Measurements from ENCODE around the gene SPECC1. TPM values are rescaled to one million over a fixed set of nuclear protein-coding genes. Genes with fewer than 3 reads are reported as not detected.

Gene SPECC1
- total and polyA plus RNA-seq, 9 of the 15 experiments (the other 6 are each of a cell fraction or from before 2014, with no cell fraction given), result 2.4 to 19.6 (median 14.7) TPM

GRCh38 chr17:20159406-20160069 lies 150.4 kb downstream of the SPECC1 start:
- no peak for ATAC-seq
- intact Hi-C loops (cut with micrococcal nuclease) (no loop called here), in situ Hi-C loops (cut with MboI) (no loop called here)
- ChIA-PET POLR2A (no interaction called here), CTCF (ENCODE audit: low intra/inter-chr PET ratio) (no interaction called here)
- no peak for FAIRE-seq
- Histone ChIP-seq H3K4me1 (replicated peaks in 1 of 2; ENCODE audit: control insufficient read depth in 2 of 2, insufficient read depth in 2 of 2, low read length in 2 of 2) (peaks cover 5 to 18% of the 10 kb centered on the region in 2 experiments; a peak in 4 of 5 replicates), H3K9ac (ENCODE audit: insufficient read depth in 1 of 2, low read depth in 2 of 2, low read length in 2 of 2) (no peak overlapping the region; a peak in 1 of 4 replicates), H3K4me3 (no peak overlapping the region), H4K20me1 (replicated peaks; ENCODE audit: control insufficient read depth, insufficient read depth, low read length) (peaks cover 6% of the 10 kb centered on the region), H3K79me2 (ENCODE audit: control insufficient read depth, insufficient read depth, low read length) (peaks cover 9% of the 10 kb centered on the region; the same call in 2 of the 3 replicates), H3K27me3 (ENCODE audit: control insufficient read depth in 2 of 2, insufficient read depth in 2 of 2, low read length in 2 of 2) (no peaks in the 10 kb centered on the region), H2AFZ (ENCODE audit: low read depth, low read length) (no peak overlapping the region), H3K9me1 (ENCODE audit: control insufficient read depth, insufficient read depth, low read length) (no peaks in the 10 kb centered on the region), H3K27ac (ENCODE audit: extremely low read depth, low read depth, low read length) (no peak overlapping the region), H3K4me2 (ENCODE audit: insufficient read depth, low read length) (no peak overlapping the region), H3K36me3 (ENCODE audit: control insufficient read depth, insufficient read depth, low read length) (no peaks in the 10 kb centered on the region), H3K9me3 (replicated peaks; ENCODE audit: control insufficient read depth, insufficient read depth, low read depth, low read length) (no peaks in the 10 kb centered on the region)
- no peak for DNase-seq (ENCODE audit: extremely low read depth in 1 of 4, low spot score in 3 of 4)
- no TSS peak for BruUV-seq (replicated peaks)
- TF ChIP-seq MED1 (CRISPR knock-in tag; IDR thresholded peaks at IDR 0.05; ENCODE audit: borderline replicate concordance) (no peak), HDAC6 (IDR thresholded peaks at IDR 0.05; ENCODE audit: low read depth, low read length) (no peak), ERF (CRISPR knock-in tag; IDR thresholded peaks at IDR 0.05) (no peak), ATF1 (CRISPR knock-in tag; IDR thresholded peaks at IDR 0.05) (no peak), ATF1 (tag; IDR thresholded peaks at IDR 0.05) (no peak), PRPF4 (IDR thresholded peaks at IDR 0.05; ENCODE audit: insufficient read depth, low read depth, low read length, poor library complexity, severe bottlenecking) (no peak), ZBTB9 (CRISPR knock-in tag; IDR thresholded peaks at IDR 0.05) (no peak), ZBTB1 (CRISPR knock-in tag; IDR thresholded peaks at IDR 0.05; ENCODE audit: borderline replicate concordance, low read depth) (no peak), YY1 (IDR thresholded peaks at IDR 0.05; ENCODE audit: borderline replicate concordance in 1 of 3, control insufficient read depth in 1 of 3, extremely low read depth in 1 of 3, insufficient read depth in 3 of 3, insufficient read length in 1 of 3, insufficient replicate concordance in 2 of 3, low read depth in 1 of 3, low read length in 2 of 3) (no peak), HCFC1 (IDR thresholded peaks at IDR 0.05; ENCODE audit: low read depth, low read length) (no peak), ZBTB8A (IDR thresholded peaks at IDR 0.05; ENCODE audit: partially characterized antibody) (no peak), BRD9 (IDR thresholded peaks at IDR 0.05; ENCODE audit: low read depth, partially characterized antibody) (no peak), NFATC3 (IDR thresholded peaks at IDR 0.05) (no peak), ZZZ3 (IDR thresholded peaks at IDR 0.05) (no peak), RUNX1 (IDR thresholded peaks at IDR 0.05; ENCODE audit: low read depth) (no peak), U2AF1 (optimal IDR thresholded peaks at IDR 0.05; ENCODE audit: low read depth, low read length) (no peak), SMARCB1 (IDR thresholded peaks at IDR 0.05; ENCODE audit: insufficient read length, low read depth) (no peak), ZKSCAN1 (IDR thresholded peaks at IDR 0.05; ENCODE audit: low read depth, low read length) (no peak), MXI1 (IDR thresholded peaks at IDR 0.05; ENCODE audit: low read depth, low read length) (no peak)
- TF ChIP-seq, protein P1, sequence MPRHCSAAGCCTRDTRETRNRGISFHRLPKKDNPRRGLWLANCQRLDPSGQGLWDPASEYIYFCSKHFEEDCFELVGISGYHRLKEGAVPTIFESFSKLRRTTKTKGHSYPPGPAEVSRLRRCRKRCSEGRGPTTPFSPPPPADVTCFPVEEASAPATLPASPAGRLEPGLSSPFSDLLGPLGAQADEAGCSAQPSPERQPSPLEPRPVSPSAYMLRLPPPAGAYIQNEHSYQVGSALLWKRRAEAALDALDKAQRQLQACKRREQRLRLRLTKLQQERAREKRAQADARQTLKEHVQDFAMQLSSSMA (CRISPR knock-in tag; IDR thresholded peaks at IDR 0.05), result no peak
- WGBS (ENCODE audit: insufficient coverage, low coverage, missing lambda C conversion rate), result 28% methylated on average over 2 of the region's 4 CpGs
